GM15510 (cell line): ENCODE data around the gene PCBP3.

Source experiments
- POLR2A ChIP-seq: IDR thresholded peaks from 3 replicates; pipeline ENCODE4 v1.6.1; 2011; ENCODE audit warnings: borderline replicate concordance; ENCODE audit not compliant: insufficient read length; ENCODE audit errors: extremely low read depth

PCBP3 gene

GRCh38 chr21:45914321-45914845 is 270.9 kb downstream of the PCBP3 start:
- no peak for TF ChIP-seq POLR2A

DNA sequence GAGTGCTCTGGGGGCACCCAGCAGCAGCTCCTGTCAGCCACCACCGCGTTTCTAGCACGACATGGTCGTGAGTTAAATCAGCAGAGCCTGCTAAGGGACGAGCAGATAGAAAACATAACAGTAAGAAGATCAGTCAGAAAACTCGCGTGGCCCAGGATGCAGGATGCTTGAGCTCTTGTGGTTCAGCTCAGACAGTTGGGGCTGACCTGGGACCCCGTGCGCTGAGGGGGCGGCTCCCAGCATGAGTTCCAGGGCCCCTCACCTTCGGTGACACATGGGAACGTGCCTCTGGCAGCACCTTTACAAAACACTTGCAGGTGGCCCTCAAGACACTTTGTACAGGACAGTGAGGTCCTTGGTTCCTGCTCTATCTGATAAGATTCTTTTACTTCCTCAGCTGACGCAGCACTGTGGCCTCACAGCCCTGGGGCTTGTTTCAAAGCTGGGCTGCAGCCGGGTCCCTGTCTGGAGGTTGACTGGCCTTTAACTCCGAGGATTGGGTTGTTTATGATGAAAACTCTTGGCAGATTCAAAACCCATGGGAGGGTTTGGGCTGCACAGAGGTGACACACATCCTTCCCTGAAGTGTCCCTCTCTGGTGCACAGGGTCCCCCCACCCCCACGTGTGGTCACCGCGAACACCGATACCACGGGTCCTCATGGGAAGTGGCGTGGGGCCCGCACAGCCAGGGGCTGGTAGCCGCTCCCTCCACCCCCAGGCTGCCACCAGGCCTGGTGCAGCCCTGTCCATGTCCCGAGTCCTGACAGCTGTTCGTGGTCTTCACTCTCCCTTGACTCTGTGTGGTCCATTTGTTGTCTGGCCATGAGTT is 272.7 kb downstream of the PCBP3 start:
- no peak for TF ChIP-seq POLR2A

DNA sequence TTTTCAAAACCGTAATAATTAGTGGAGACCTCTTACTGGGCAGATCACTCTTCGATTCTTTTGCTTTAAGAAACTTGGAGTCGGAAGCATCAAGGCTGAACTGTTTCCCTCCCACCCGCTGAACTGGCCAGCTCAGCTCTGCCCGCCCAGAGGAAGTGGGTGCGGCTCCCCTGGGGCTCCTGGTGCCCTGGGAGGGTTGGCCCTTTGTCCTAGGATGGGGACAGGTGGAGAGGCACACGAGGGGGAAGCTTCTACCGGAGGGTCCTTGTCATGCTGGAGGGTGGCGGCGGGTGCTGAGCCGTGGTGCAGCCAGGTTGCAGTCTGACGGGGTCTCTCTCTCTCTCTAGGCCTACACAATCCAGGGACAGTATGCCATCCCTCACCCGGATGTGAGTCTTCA is 273.7 kb downstream of the PCBP3 start:
- TF ChIP-seq POLR2A, result no peak

DNA sequence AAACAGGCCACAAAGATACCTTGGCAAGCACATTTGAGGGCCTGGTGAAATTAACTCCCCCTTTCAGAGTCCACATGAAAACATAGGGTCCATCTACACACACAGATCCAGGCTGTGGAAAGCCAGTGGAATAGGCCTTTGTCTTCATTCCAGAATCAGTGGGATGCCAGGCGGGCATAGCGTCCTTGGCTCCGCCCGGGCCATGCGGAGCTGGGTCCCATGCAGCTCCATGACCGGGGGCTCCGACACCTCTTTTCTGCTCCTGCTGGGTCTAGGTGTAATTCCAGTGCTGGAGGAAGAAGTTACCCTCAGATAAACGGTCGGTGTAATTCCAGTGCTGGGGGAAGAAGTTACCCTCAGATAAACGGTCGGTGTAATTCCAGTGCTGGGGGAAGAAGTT is 274.5 kb downstream of the PCBP3 start:
- TF ChIP-seq POLR2A, result no peak

GRCh38 chr21:45918835-45919447 is 275.4 kb downstream of the PCBP3 start:
- TF ChIP-seq POLR2A, result no peak

DNA sequence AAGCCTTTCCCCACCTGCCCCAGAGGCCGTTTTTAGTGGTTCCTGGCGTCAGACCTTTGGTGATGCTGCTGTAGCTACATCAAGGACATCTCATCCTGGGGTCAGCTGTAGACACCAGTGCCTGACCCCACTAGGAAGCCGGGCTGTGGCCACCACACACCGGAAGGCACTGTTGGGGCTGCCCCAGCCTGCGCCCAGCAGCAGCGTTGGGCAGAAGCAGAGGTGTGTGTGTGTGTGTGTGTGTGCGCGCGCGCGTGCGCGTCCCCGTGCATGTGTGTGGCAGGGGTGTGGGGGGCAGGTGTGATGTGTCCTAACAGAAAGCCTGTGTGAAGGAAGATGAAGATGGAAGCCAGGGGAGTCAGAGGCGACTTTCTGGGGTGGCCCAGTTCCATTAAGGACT is 276.1 kb downstream of the PCBP3 start:
- no peak for TF ChIP-seq POLR2A

DNA sequence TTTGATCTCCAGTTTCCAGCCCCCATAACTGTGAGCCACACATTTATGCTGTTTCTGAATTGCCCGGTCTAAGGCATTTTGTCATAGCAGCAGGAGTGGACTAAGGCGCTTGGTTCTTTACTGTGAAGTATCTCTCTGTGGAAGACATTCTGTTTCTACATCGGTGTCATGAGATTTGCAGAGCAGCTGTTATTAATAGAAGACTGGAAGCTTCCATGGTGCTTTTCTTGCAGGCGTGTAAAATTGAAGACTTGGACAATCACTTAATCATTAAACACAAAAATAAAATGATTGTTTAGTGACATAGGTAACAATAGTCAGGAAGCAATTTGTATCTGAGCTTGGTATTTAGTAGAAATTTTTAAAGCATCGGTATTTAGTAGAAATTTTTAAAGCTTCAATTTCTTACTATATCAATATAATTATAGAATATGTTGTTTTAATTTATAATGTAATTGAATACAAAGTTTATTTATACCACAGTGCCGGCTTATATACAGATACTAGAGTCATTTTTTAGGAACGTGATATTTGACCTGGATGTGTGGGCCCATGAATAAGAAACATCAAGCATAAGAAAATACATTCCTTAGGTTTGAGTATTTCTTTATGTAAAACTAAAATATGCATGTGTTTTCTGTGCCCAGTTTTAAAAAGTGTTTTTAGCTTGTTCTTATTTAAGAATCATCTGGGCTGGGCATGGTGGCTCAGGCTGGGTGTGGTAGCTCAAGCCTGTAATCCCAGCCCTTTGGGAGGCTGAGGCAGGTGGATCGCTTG is 277.5 kb downstream of the PCBP3 start:
- TF ChIP-seq POLR2A, result no peak

DNA sequence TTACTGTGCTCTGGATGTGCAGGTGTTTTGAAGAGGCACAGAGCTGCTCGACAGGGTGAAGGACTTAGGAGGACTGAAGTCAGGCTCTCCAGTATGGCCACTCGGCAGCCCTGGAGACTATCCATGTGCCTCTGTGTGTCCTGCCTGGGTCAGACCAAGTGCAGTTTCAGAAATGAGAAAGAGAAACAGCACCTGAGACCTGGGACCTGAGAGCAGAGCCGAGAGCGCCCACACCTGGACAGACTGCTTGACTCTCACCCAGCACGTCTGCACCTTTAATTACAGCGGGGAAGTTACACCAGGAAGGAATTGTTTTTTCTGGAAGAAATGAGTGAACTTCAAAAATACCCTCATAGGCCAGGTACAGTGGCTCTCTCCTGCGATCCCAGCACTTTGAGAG is 278.4 kb downstream of the PCBP3 start:
- no peak for TF ChIP-seq POLR2A

DNA sequence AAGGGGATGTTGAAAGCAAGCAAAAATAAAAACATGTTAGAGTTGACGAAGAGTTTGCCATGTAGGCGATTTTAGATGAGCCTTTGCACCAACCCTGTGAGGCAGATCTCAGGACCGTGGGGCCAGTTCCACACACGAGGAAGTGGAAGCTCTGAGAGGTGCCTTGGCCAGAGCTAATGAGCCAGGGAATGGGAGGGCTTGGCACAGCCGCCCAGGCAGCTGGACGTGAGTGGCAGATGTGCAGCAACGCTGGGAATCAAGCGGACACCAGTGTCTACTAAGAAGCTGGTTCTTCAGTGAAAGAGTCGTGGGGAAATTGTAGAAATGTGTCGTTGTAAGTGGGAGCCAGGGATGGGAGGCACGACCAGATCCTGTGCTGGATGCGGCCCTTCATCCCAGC is 279.1 kb downstream of the PCBP3 start:
- TF ChIP-seq POLR2A, result no peak

- no peak for TF ChIP-seq POLR2A
Observed at GRCh38 chr21:45923146-45923545, 279.6 kb downstream of the PCBP3 start.

DNA sequence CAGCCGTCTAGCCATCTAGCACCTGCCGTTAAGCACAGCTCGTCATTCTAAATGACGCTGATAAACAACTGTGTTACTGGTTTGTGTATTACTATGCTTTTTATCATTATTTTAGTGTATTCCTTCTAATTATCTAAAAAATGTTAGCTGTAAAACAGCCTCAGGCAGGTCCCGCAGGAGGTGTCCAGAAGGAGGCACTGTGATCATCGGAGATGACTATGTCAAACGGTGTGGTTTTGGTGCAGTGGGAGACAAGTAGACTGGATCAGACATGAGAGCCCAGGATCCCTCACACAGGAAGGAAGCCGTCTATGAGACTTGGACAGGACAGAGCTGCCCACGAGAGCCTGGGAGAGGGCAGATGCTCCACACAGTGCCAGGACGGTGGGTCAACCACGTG is 282.8 kb downstream of the PCBP3 start:
- no peak for TF ChIP-seq POLR2A

DNA sequence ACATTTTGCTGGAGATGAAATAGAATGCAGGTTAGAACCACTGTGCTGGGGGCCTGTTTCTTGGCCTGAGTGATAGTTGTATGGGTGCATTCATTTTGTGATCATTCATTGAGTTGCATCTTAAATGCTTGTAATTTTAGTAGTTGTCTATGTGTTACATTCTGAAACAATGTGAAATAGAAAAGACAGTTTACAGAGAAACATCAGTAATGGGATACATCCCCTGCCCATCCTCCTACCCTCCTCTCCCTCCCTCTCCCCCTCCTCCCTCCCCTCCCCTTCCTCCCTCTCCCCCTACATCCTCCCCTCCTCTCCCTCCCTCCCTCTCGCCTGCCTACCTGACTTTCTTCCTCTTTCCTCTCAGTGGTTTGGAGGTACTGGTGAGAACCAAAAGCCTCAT is 283.5 kb downstream of the PCBP3 start:
- TF ChIP-seq POLR2A, result no peak

- no peak for TF ChIP-seq POLR2A
Observed at GRCh38 chr21:45927851-45928850, 284.6 kb downstream of the PCBP3 start.

DNA sequence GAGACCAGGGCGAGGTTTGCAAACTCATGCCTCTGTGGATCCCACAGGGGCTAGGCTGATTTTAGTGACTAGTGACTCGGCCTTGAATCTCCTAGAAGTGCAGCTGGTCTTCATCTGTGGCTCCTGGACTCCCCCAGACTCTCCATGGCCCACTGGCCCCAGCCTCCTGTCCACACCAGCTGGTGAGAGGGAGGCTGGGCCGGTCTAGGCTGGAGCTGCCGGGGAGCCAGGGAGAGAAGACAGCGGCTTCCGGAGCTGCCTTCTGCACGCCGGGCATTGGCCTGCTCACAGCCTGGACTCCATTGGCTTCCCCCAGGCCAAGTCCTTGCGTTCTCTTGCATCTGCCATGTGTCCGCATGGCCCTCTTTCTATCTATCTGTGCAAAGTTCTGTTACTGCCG is 285.9 kb downstream of the PCBP3 start:
- TF ChIP-seq POLR2A, result no peak
